GF-D8 (cell line): Measurements from ENCODE around the gene RSU1.

ENCODE experiments used
- DNase-seq: peaks from one replicate; lab custom pipeline; 2025; lab: John Stamatoyannopoulos, UW

The RSU1 gene

DNA sequence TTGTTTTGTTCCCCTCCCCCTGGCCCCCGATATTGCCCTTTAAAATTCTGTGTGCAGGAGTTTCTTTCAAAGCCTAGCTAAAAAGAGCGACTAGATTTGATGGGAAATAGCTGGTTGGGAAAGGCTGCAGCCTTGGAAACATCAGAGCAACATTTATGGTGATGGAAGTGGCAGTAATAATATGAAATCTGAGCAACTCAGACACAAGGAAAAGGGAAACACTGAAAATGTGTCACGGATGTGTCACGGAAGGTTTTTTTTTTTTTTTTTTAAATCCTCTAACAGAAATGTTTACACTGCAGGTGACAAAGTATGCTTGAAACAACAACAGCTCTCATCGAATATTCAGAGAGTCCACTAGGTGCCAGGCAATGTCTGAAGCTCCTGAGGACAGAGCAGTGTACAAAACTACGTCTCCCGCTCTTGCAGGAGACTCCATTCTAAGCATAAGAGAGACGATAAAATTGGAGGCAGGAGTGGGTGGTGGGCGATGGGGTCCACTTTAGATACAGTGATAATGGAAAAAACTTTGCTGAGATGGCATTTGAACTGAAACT is 143.0 kb downstream of the RSU1 start:
- no peak for DNase-seq

DNA sequence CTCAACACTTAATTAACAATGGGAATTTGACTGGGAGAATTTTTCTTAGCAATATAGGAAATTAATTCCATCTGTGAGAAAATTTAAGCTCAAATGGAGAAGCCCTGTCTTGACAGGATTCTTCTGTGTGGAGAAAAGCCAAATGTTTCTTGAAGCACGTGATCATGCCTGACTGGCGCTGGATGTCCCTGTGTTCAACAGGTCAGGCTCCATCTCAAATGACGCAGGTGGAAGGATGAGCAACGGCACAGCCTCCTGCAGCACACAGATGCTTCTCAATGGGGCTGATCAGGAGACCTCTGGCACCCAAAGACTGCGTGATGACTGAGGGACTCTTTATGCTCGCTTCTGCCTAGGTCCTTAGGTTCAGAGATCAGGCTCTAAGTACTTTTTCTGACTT is 143.8 kb downstream of the RSU1 start:
- DNase-seq, result no peak

DNA sequence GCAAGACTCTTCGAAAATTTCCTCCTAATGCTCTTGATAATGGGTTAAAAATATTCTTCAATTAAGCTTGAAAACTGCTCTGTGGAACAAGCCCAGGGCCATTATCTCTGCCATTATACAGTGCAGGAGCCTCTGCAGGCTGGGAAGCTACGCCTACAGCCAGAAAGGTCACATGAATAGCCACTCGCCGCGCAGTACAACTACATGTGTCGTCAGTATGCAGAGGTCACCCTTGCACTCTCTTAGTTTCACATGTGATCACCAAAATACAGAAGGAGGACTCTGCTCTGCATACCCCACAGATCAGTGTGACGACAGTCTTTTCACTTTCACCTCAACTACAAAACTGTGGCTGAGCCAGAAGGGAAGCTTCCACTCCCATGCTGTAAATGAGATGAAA is 153.8 kb downstream of the RSU1 start:
- no peak for DNase-seq

DNA sequence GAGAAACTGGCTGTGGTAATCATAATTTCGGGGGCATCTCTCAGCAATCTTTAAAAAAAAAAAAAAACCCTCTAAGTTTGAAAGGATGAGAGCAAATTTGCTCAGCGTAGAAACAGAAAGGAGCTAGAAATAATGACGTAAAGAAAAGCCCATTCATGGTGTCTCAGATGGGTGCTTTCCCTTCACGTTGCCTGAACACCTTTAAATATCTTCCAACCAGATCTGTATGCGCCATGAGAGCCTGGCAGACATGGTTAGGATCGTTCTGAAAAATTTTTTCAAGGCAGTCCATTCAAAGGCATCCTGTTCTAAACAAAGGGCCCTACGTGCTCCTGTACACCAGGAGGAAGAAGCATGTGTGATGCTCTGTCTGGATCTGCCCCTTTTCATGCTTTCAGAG is 154.3 kb downstream of the RSU1 start:
- DNase-seq, result no peak

DNA sequence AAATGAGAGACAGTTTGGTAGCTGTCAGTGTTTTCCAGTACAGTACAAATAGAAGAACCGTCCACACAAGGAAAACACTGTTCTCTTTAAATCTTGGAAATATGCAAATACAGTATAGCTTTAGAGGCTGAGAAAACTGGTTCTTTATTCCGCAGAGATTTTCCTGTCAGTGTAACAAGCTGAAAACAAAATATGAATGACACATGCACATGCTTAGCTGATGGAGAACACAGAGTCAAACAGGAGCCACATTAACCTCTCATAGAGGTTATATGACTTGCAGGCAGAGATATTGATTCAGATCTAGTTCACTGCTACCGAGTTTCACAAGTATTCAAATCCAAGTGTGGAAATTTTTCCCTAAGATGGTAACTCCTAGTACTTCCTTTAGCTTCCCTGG is 160.3 kb downstream of the RSU1 start:
- DNase-seq, result no peak

DNA sequence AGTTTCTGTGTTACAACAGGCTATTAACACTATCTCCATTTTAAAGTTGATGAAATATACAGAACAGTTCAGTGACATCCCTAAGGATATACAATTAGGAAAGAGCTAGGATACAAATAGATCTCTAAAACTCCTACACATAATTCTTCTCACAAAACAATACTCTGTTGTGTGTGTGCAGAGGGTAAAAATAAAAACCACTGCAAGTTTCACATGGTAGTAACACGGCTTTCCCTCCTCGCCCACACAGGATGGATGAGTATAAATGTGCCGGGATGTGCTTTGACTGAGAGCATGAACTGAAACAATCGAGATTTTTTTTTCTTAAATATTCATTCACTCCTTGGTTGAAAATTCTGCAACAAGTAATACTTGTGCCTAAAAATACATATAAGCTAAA is 164.0 kb downstream of the RSU1 start:
- no peak for DNase-seq

DNA sequence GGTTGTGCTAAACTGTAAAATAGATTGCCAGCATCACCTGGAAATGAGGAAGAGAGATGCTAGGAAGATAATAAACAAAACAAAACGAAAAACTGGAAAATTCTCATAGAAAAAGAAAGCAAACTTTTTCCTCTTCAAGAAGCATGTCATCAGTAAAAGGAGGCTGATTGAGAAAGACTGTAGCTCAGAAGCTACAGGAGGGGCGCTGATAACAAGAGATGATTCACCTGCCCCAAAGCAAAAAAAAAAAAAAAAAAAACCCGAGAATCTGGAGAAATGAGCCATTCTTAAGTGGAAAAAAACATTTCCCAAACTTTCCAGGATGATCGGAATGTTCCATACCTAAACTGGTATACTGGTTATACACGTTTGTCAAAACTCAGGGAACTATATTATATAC is 165.1 kb downstream of the RSU1 start:
- DNase-seq, result no peak

DNA sequence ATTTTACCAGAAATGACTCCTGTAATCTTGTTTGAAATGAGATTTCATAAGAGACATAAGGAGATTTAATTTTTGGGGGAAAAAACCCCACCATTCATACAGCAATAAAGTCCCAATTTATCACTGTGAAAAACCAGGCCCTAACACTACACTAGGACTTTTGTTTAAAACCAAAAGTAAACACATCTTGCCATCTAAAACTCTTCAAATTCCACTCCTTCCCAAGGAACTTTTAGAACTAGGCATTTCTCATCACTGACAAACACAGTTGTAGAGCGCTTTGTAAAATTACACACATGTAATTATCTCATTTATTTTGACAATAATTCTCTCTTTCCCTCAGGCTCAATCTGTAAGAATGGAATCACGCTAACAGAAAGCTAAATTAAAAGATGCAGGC is 167.5 kb downstream of the RSU1 start:
- DNase-seq, result no peak

DNA sequence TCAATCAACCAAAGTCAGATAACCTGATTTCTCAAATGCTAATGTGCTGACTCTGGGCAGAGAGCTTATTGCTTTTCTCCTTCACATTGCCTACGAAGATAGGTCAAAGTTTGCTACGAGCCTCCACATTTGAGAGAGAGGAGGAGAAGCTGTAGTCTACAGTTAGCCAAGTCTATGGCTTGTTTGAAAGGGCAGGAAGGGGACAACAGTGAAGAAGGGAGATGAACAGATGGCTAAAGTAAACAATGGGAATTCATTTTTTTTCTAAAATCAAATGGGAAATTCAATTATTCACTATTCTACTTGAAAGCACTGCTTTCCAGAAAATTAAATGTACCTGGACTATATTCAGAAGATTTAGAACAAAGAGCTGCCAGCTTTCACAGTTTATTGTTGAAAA is 168.9 kb downstream of the RSU1 start:
- DNase-seq, result no peak

DNA sequence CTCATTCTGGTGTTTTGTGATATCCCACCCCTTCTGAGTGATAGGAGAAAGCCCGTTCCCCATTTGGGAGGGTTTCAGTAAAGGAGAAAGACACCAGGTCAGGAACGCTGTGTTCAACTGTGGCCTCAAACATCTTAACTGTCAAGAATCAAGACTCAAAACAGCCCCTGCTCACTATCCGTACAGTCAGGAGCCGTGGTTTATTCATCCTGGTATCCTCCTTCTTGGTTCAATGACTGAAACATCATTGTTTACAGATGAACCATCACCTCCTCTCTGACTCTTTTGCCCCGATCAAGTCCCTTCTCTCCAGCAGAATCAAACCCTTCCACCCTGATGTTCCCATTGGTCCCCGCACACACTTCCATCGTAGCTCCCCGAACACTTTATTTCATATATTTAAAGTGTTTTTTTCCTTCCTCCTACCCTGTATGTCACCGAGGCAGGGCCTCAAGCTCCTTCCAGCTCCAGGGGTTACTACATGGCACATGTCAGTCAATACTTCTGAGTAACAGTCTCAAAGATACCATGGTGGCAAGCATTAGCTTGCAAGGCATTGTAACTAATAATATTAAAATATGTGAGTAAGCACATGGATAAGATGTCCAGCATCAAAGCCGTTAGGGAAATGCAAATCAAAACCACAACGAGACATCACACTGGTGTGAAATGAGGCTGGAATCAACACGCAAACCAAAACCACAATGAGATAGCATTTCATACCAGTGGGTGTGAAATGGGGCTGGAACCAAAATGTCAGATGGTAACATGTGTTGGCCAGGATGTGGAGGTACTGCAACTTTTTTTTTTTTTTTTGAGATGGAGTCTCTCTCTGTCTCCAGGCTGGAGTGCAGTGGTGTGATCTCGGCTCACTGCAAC is 170.8 kb downstream of the RSU1 start:
- DNase-seq, result peak; percentile 33

DNA sequence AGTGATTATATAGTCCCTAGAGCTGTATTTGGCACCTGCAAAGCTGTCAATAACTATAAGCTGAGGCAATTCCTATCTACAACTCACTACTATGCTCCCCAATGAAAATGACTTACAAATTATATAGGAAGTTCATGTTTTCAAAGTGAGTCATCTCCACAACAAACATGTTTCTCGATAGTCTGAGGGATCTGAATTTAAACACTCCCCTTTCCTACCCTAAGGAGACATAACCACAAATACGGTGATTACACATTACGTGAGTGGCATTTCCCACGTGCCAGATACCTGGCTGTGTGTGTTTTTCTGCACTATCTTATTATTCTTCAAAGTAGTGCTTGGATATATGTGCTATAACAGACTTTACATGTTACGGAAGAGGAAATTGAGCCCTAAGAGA is 173.1 kb downstream of the RSU1 start:
- no peak for DNase-seq

DNA sequence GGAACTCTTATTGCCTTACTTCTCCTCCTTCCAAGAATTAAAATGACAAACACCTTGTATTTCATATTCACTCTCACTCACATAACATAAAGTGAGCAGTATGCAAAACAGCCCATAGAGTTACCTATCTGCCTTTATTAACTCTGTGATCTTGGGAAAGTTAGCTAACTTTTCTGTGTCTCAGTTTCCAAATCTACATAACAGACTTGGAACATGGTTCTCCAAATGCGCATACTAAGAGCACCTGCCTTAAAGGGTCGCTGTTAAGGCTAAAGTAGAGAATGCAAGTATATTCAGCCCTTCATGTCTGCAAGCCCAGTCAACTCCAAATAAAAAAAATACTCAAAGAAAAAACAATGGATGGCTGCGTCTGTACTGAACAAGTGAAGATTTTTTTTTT is 173.7 kb downstream of the RSU1 start:
- DNase-seq, result no peak

DNA sequence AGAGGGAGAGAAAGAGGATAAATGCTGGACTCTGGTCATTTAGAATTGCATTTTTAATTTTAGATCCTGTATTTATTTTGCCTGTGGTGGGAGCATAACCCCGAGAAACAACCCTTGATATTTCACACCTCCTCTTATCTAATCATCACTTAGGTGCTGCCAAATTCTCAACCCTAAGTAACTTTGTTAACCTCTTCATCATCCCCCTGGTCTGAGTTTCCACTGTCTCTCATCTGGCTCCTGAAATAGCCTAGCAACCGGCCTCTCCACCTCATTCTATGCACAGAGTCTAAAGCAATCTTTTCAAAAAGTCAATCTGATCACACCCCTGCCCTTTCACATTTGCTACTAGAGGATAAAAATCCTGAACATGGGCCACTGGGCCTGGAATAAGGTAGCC is 177.1 kb downstream of the RSU1 start:
- DNase-seq, result no peak

DNA sequence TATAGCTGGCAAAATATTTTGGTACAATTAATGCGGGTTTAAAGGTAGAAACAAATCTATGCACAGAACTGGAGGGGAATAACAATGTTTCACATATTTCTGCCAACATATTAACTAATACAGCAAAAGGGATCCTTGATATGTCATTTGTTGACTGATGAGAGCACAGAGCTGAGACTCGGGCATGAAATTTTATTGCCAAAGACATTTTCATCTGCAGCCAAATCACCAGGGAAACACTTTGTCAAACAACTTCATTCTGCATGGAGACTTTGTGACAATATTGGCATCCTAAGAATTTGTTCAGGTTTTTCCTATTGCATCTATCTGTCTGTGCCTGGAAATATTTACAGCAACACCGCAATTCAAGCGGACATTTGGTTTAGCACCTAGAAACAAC is 177.8 kb downstream of the RSU1 start:
- DNase-seq, result no peak

DNA sequence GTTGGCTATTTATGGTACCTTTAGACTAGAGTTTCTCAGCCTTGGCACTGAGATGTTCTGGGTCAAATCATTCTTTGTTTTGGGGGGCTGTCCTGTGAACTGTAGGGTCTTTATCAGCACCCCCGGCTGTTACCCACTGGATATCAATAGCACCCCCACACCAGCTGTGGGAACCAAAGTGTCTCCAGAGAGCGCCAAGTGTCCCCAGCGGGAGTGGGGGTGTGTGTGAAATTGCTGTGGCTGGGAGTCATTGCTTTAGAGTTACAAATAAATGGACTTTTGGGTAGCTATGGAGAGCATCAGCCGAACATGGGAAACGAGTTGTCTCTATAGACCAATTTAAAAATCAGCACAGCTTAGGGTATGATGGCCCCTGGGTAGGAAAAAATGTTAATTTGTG is 184.2 kb downstream of the RSU1 start:
- DNase-seq, result no peak

DNA sequence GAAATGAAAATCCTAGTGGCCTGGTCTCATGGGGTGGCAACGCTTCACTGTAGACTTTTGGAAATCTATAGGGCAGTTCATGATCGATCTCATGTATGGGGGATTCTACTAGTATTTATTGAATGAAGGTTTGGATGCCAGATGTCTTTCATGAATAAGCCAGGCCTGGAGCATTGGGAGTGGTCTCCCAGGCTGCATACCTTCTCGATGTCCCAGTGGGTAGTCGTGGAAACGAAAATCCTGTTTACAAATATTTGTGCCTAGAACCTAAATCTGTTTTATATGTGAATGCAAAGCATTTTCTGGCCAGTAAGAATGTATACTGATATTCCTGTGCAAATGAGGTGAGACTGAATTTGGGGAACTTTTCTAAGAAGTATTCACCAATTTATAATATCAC is 190.5 kb downstream of the RSU1 start:
- DNase-seq, result no peak

DNA sequence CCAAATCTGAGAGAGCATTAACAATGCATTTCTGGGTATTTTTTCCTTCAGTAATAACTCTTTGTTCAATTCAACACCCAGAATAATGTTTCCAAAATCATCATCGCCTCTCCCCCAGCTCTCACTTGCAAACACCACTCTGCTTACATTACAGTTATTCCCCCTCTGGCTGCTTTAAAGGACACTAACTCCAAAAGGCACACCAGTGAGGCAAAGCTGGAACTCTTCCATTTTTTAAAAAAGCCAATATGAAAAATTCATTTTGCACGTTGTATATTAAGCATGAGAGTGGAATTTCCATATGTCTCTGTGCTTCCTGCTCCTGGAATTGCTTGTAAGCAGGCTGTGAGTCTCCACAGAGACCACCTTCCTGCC is 204.3 kb downstream of the RSU1 start:
- DNase-seq, result no peak

DNA sequence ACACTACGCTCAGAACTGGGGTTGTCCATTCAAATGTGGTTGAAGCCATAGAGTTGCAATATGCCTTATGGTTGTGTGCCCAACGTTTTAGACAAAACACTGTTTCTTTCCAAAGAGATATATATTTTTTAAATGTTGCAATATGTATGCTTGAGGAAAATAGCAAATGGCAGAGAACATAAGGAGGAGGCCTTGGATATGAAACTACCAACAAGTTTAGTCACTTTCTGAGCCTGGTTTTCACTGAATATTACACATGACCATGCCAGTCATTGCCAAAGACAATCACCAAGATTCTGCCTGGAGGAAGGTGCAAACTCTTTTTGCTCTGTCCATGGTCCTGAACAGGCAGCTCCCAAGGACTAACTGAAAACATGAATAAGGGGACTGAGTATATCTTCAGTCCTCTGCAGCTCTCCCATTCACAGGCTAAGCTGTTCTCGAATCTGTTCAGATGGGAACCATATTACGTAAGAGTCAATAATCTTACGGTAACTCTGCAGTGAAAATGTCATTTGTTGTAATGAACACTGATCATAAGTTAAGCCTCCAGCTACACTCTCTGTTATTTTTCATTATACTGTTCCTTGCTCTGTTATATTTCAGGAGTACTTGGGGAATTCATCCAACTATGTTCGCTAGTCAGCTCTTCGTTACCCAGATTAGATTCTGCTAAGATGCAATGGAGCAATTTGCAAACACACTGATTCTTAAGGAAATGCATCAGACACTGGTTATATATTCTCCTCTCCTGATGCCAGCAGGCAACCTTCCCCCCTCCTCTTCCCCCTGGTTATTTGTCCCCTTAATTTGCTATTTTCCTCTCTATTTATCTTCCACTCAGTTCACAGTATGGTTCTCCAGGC is 204.9 kb downstream of the RSU1 start:
- no peak for DNase-seq

DNA sequence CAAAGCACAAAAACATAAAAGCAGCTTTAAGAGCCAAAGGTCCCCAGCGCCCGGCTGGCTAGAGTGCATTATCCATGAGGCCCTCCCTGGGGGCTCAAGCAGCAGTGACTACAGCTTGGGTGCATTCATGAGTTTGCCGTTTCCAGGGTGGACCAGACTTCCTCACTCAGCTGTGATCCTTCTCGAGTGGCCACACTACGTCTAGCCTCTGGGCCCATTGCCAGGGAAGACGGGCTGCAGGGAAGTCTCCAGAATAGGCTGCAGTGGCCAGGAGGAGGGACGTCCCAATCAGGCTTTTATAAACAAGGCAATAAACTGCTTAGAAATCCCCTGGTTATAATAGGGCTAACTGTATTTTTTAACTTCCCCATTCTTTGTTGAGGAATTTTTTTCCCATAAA is 206.2 kb downstream of the RSU1 start:
- DNase-seq, result no peak

DNA sequence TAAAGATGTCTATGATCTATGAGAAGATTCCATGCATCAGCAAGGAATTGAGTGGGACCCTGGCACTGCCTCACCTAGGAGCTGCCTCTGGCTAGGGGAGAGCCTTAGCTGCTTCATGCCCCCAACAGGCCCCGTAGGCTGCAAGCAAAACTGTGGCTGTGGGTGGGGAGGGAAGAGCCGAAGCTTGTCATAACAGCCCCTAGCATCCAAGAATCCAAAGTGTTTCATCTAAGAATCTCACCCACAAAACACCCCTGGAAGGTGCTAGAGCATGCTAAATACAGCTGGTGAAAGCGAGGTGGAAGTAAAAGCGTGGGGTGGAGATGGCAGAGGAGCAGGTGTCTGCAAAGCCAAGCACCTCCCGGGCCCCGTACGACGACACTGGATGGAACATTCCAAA is 208.0 kb downstream of the RSU1 start:
- DNase-seq, result no peak

DNA sequence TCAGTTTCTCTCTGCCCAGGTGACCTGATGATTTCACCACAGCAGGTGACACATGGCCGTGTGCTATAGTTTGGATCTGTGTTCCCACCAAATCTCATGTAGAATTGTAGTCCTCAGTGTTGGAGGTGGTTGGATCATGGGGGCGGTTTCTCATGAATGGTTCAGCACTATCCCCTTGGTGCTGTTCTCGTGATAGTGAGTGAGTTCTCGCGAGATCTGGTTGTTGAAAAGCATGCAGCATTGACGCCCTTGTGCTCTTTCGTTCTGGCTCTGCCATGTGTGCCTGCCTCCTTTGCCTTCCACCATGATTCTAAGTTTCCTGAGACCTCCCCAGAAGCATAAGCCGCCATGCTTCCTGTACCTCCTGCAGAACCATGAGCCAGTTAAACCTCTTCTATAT is 210.3 kb downstream of the RSU1 start:
- no peak for DNase-seq

DNA sequence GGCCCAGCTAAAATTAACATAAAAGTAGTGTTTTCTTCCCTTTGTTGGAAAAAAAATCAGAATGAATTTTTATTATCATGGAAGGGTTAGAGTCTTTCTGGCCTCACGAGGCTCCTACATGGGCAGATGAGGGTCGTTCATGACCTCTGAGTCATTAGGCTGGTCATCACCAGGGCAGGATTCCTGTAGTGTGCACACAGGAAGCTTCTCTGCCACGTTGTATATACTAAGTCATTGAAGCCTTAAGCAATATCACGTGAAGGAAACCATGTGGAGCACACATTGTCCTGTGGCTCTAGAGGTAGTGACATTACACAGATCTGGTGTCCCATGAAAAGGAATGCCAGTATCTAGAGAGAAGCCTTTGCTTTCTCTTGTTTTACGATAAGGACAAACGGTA is 210.8 kb downstream of the RSU1 start:
- DNase-seq, result no peak

DNA sequence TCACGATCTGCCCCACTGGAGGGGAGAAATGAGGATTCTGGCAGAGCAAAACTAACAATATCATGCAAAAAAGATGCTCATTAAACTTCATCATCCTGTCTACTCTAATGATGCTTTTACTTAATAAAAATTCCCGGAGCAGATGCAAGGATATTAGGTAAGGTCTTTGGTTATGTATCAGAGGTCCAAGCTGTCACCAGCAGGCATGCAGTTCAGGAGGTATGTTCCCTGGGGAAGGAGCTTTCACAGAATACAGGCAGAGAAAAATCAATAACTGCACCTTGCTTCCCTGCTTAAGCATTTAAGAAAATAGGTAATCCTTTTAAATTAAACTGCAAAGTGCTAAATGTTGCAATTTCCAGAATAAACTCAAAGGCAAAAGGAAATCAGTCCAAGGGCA is 213.9 kb downstream of the RSU1 start:
- DNase-seq, result no peak
